Activated T-cell treated with anti-CD3 and anti-CD28 coated beads, Interleukin-2, amount 50 U/mL, for 72 hours (primary cell): ENCODE measurements around the gene SFXN5. TPM values are rescaled to one million over a fixed set of nuclear protein-coding genes. Genes with fewer than 3 reads are reported as not detected.

Experiments used
- ATAC-seq, 2 donors: fragments of 150-1000 bp; cut with Tn5 transposase; replicated peaks in 1 of 2; 2 replicates each; pipeline ENCODE4 v1.10.0; 2021; ENCODE audit warnings: moderate library complexity in 2 of 2, mild to moderate bottlenecking in 1 of 2
- DNase-seq, 2 donors: peaks; one replicate each; pipeline ENCODE4 v3.0.0; 2021 to 2022; ENCODE audit warnings: mixed read lengths in 1 of 2
- H3K27ac Mint-ChIP-seq: one replicate; pipeline ENCODE4 v1.8.0; 2022; ENCODE audit warnings: mild to moderate bottlenecking, moderate library complexity, mixed read lengths
- H3K27me3 Mint-ChIP-seq: one replicate; pipeline ENCODE4 v1.8.0; 2022; ENCODE audit warnings: low read depth, mixed read lengths
- H3K36me3 Mint-ChIP-seq, 2 donors: one replicate each; pipeline ENCODE4 v1.8.0; 2022; ENCODE audit warnings: mixed read lengths in 2 of 2, mild to moderate bottlenecking in 1 of 2; ENCODE audit not compliant: insufficient read depth in 2 of 2
- H3K4me1 Mint-ChIP-seq: one replicate; pipeline ENCODE4 v1.8.0; 2022; ENCODE audit warnings: low read depth, mixed read lengths
- H3K4me3 Mint-ChIP-seq, 2 donors: one replicate each; pipeline ENCODE4 v1.8.0; 2022; ENCODE audit warnings: mild to moderate bottlenecking in 2 of 2, mixed read lengths in 2 of 2, moderate library complexity in 2 of 2
- H3K9me3 Mint-ChIP-seq, 2 donors: one replicate each; pipeline ENCODE4 v1.8.0; 2022; ENCODE audit warnings: mixed read lengths in 2 of 2
- total RNA-seq, 2 donors: library from RNA; stranded (reverse); gene quantifications; one replicate each; pipeline ENCODE4 v1.2.3, GENCODE V29; 2022

Gene SFXN5
- total RNA-seq, 2 donors from 2014 or later = 9.1 to 10.1 TPM

- no peak overlapping the region for H3K27ac Mint-ChIP-seq
Measured at GRCh38 chr2:72964146-72964525, 107.4 kb downstream of the SFXN5 start.

GRCh38 chr2:72963423-72964145 lies 107.9 kb downstream of the SFXN5 start:
- Mint-ChIP-seq H3K36me3 (no peaks in the 10 kb centered on the region), H3K9me3 (no peaks in the 10 kb centered on the region), H3K27ac (no peak overlapping the region), H3K27me3 (no peaks in the 10 kb centered on the region), H3K4me3 (no peak overlapping the region), H3K4me1 (no peaks in the 10 kb centered on the region)
- no peak for ATAC-seq
- DNase-seq = no peak

More at GRCh38 chr2:72964146-72964525, 107.4 kb downstream of the SFXN5 start:
- Mint-ChIP-seq H3K27me3 (no peaks in the 10 kb centered on the region), H3K4me3 (no peak overlapping the region), H3K4me1 (no peaks in the 10 kb centered on the region), H3K9me3 (no peaks in the 10 kb centered on the region), H3K36me3 (no peaks in the 10 kb centered on the region)
- ATAC-seq (no peak), DNase-seq (no peak)

GRCh38 chr2:72962911-72963310 lies 108.6 kb downstream of the SFXN5 start:
- no peak for ATAC-seq
- Mint-ChIP-seq H3K36me3 (no peaks in the 10 kb centered on the region), H3K27me3 (no peaks in the 10 kb centered on the region), H3K27ac (no peak overlapping the region), H3K4me1 (no peaks in the 10 kb centered on the region), H3K9me3 (no peaks in the 10 kb centered on the region), H3K4me3 (no peak overlapping the region)
- no peak for DNase-seq

- Mint-ChIP-seq H3K27ac (no peak overlapping the region), H3K27me3 (no peaks in the 10 kb centered on the region), H3K4me1 (no peaks in the 10 kb centered on the region), H3K9me3 (no peaks in the 10 kb centered on the region), H3K4me3 (no peak overlapping the region), H3K36me3 (no peaks in the 10 kb centered on the region)
- ATAC-seq (no peak), DNase-seq (no peak)
Measured at GRCh38 chr2:72961853-72962468, 109.6 kb downstream of the SFXN5 start.

GRCh38 chr2:72961036-72961720 lies 110.3 kb downstream of the SFXN5 start:
- H3K36me3 Mint-ChIP-seq = no peaks in the 10 kb centered on the region
- no peak for DNase-seq
- no peaks in the 10 kb centered on the region for H3K9me3 Mint-ChIP-seq
- H3K4me3 Mint-ChIP-seq = no peak overlapping the region
- H3K27me3 Mint-ChIP-seq = no peaks in the 10 kb centered on the region
- no peak for ATAC-seq
- H3K4me1 Mint-ChIP-seq = no peaks in the 10 kb centered on the region
- H3K27ac Mint-ChIP-seq = no peak overlapping the region

- Mint-ChIP-seq H3K9me3 (no peaks in the 10 kb centered on the region), H3K27me3 (no peaks in the 10 kb centered on the region)
- DNase-seq = no peak
Measured at GRCh38 chr2:72959995-72960981, 111.2 kb downstream of the SFXN5 start.

GRCh38 chr2:72959554-72959953 lies 112.0 kb downstream of the SFXN5 start:
- no peak for ATAC-seq
- Mint-ChIP-seq H3K27me3 (no peaks in the 10 kb centered on the region), H3K36me3 (no peaks in the 10 kb centered on the region), H3K9me3 (no peaks in the 10 kb centered on the region), H3K4me1 (peaks cover 1% of the 10 kb centered on the region), H3K27ac (no peak overlapping the region), H3K4me3 (no peak overlapping the region)
- DNase-seq = no peak

More at GRCh38 chr2:72959995-72960981, 111.2 kb downstream of the SFXN5 start:
- ATAC-seq = no peak
- Mint-ChIP-seq H3K27ac (no peak overlapping the region), H3K36me3 (no peaks in the 10 kb centered on the region), H3K4me1 (no peaks in the 10 kb centered on the region), H3K4me3 (no peak overlapping the region)

- DNase-seq = no peak
- no peak for ATAC-seq
Measured at GRCh38 chr2:72958542-72959385, 112.7 kb downstream of the SFXN5 start.

GRCh38 chr2:72956936-72957335 lies 114.6 kb downstream of the SFXN5 start:
- peaks cover 10% of the 10 kb centered on the region for H3K4me1 Mint-ChIP-seq
- H3K4me3 Mint-ChIP-seq = no peak overlapping the region
- no peaks in the 10 kb centered on the region for H3K9me3 Mint-ChIP-seq
- peak overlapping the region; percentile 7 for H3K27ac Mint-ChIP-seq
- no peak for DNase-seq
- H3K27me3 Mint-ChIP-seq = no peaks in the 10 kb centered on the region
- ATAC-seq = no peak
- H3K36me3 Mint-ChIP-seq = no peaks in the 10 kb centered on the region

More at GRCh38 chr2:72958542-72959385, 112.7 kb downstream of the SFXN5 start:
- H3K36me3 Mint-ChIP-seq = no peaks in the 10 kb centered on the region
- H3K4me1 Mint-ChIP-seq = peaks cover 9% of the 10 kb centered on the region
- no peak overlapping the region for H3K4me3 Mint-ChIP-seq
- H3K9me3 Mint-ChIP-seq = no peaks in the 10 kb centered on the region
- no peaks in the 10 kb centered on the region for H3K27me3 Mint-ChIP-seq
- H3K27ac Mint-ChIP-seq = no peak overlapping the region

GRCh38 chr2:72956050-72956395 lies 115.5 kb downstream of the SFXN5 start:
- H3K4me3 Mint-ChIP-seq = no peak overlapping the region
- H3K9me3 Mint-ChIP-seq = no peaks in the 10 kb centered on the region
- no peaks in the 10 kb centered on the region for H3K36me3 Mint-ChIP-seq
- H3K27ac Mint-ChIP-seq = no peak overlapping the region
- ATAC-seq (no peak), DNase-seq (no peak)
- peaks cover 10% of the 10 kb centered on the region for H3K4me1 Mint-ChIP-seq
- no peaks in the 10 kb centered on the region for H3K27me3 Mint-ChIP-seq

- H3K27ac Mint-ChIP-seq = no peak overlapping the region
- H3K27me3 Mint-ChIP-seq = no peaks in the 10 kb centered on the region
- no peak overlapping the region for H3K4me3 Mint-ChIP-seq
- ATAC-seq = no peak
- no peak for DNase-seq
- H3K36me3 Mint-ChIP-seq = no peaks in the 10 kb centered on the region
- H3K9me3 Mint-ChIP-seq = no peaks in the 10 kb centered on the region
- H3K4me1 Mint-ChIP-seq = peaks cover 10% of the 10 kb centered on the region
Measured at GRCh38 chr2:72955228-72956049, 116.1 kb downstream of the SFXN5 start.
